ENCODE data around the gene LRCH1. TPM values are rescaled to one million over a fixed set of nuclear protein-coding genes. Genes with fewer than 3 reads are reported as not detected.

Gene LRCH1
- total and polyA plus RNA-seq, 5 donors from 2014 or later, result 2.6 to 23.5 (median 3.4) TPM

DNA sequence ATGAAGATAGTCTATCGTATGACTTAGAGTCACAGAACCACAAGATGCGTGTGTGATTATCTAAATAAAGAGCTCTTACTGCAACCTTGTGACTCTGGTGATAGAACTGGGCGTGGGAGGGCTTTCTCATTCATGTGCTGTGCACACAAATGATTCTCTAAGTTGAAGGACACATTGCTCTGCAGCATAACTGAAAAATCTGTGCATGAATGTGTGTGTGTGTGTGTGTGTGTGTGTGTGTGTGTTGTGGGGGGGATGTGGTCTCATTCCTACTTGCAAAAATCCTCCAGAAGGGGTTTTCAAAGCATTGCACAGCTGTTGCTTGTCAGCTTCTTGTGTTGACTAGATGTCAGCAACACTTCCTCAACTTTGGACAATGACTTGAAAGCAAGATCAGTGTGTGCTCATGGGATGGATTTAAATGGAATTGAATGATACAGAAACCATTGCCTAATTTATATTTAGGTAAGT lies 22.4 kb downstream of the LRCH1 start:
- ATAC-seq (ENCODE audit: low read depth in 2 of 2), result no peak
- no peak overlapping the region for H3K4me3 Mint-ChIP-seq
- DNase-seq, result no peak
- H3K9me3 ChIP-seq (ENCODE audit: control insufficient read depth in 2 of 2, low read length in 2 of 2), result no peaks in the 10 kb centered on the region
- no peak overlapping the region for H3K27ac ChIP-seq (ENCODE audit: insufficient read depth, low read length, poor library complexity, severe bottlenecking)
- H3K36me3 Mint-ChIP-seq, result peaks cover 8% of the 10 kb centered on the region
- H3K27me3 Mint-ChIP-seq, result no peaks in the 10 kb centered on the region
- no peaks in the 10 kb centered on the region for H3K36me3 ChIP-seq (ENCODE audit: control insufficient read depth, insufficient read depth, low read length)
- H3K27me3 ChIP-seq (ENCODE audit: control insufficient read depth, insufficient read depth, low read length), result no peaks in the 10 kb centered on the region
- H3K4me1 Mint-ChIP-seq, result peaks cover 32 to 87% (median 51%) of the 10 kb centered on the region in 4 donors
- no peaks in the 10 kb centered on the region for H3K9me3 Mint-ChIP-seq
- H3K27ac Mint-ChIP-seq, result no peak overlapping the region
- peaks cover 23% of the 10 kb centered on the region for H3K4me1 ChIP-seq (ENCODE audit: control insufficient read depth, insufficient read depth, low read length, poor library complexity, severe bottlenecking)
- no peak overlapping the region for H3K4me3 ChIP-seq (ENCODE audit: low read depth, low read length)

DNA sequence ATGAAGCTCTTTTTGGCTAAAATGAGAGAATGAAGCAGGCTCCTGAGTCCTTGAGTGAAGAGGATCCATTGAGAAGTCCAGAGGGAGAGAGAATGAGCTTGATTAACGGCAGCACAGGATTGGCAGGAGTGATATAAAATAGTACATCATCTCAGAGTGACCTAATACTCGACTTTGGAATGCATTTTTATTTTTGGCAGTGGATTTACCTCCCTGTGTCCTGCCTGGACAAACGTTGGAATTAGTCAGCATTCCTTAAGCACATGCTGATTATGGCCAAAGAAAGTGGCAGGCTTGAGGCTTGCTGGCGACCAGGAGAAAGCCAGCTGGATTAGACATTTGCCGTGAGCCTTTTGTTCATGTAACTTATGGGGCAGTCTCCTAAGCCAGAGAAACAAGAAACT lies 22.9 kb downstream of the LRCH1 start:
- Mint-ChIP-seq H3K9me3 (no peaks in the 10 kb centered on the region), H3K27me3 (no peaks in the 10 kb centered on the region), H3K36me3 (peaks cover 8% of the 10 kb centered on the region), H3K27ac (no peak overlapping the region), H3K4me1 (peaks cover 30 to 86% (median 52%) of the 10 kb centered on the region in 4 donors), H3K4me3 (no peak overlapping the region)
- Histone ChIP-seq H3K4me3 (ENCODE audit: low read depth, low read length) (no peak overlapping the region), H3K9me3 (ENCODE audit: control insufficient read depth in 2 of 2, low read length in 2 of 2) (no peaks in the 10 kb centered on the region), H3K36me3 (ENCODE audit: control insufficient read depth, insufficient read depth, low read length) (no peaks in the 10 kb centered on the region), H3K4me1 (ENCODE audit: control insufficient read depth, insufficient read depth, low read length, poor library complexity, severe bottlenecking) (peaks cover 23% of the 10 kb centered on the region), H3K27ac (ENCODE audit: insufficient read depth, low read length, poor library complexity, severe bottlenecking) (no peak overlapping the region), H3K27me3 (ENCODE audit: control insufficient read depth, insufficient read depth, low read length) (no peaks in the 10 kb centered on the region)
- DNase-seq (no peak), ATAC-seq (ENCODE audit: low read depth in 2 of 2) (no peak)

DNA sequence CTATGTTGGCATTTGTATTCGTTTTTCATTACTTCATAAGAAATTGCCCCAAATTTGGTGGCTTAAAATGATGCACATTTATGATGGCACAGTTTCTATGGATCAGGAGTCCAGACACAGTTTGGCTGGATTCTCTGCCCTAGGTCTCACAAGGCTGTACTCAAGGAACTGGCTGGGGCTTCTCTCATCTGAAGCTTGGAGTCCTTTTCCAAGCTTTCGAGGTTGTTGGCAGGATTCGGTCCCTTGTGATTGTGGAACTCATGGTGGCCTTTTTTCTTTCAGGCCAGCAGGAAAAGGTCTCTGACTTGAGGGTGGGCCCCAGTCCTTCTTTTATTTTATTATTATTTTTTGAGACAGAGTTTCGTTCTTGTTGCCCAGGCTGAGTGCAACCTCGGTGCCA lies 23.8 kb downstream of the LRCH1 start:
- no peaks in the 10 kb centered on the region for H3K9me3 Mint-ChIP-seq
- no peak overlapping the region for H3K4me3 ChIP-seq (ENCODE audit: low read depth, low read length)
- no peak overlapping the region for H3K27ac ChIP-seq (ENCODE audit: insufficient read depth, low read length, poor library complexity, severe bottlenecking)
- ATAC-seq (ENCODE audit: low read depth in 2 of 2), result no peak
- peaks cover 30 to 84% (median 57%) of the 10 kb centered on the region in 4 donors for H3K4me1 Mint-ChIP-seq
- no peak for DNase-seq
- no peaks in the 10 kb centered on the region for H3K27me3 ChIP-seq (ENCODE audit: control insufficient read depth, insufficient read depth, low read length)
- peaks cover 23% of the 10 kb centered on the region for H3K4me1 ChIP-seq (ENCODE audit: control insufficient read depth, insufficient read depth, low read length, poor library complexity, severe bottlenecking)
- H3K27me3 Mint-ChIP-seq, result no peaks in the 10 kb centered on the region
- H3K4me3 Mint-ChIP-seq, result no peak overlapping the region
- no peaks in the 10 kb centered on the region for H3K9me3 ChIP-seq (ENCODE audit: control insufficient read depth in 2 of 2, low read length in 2 of 2)
- peaks cover 12% of the 10 kb centered on the region for H3K36me3 Mint-ChIP-seq
- no peaks in the 10 kb centered on the region for H3K36me3 ChIP-seq (ENCODE audit: control insufficient read depth, insufficient read depth, low read length)
- H3K27ac Mint-ChIP-seq, result no peak overlapping the region

DNA sequence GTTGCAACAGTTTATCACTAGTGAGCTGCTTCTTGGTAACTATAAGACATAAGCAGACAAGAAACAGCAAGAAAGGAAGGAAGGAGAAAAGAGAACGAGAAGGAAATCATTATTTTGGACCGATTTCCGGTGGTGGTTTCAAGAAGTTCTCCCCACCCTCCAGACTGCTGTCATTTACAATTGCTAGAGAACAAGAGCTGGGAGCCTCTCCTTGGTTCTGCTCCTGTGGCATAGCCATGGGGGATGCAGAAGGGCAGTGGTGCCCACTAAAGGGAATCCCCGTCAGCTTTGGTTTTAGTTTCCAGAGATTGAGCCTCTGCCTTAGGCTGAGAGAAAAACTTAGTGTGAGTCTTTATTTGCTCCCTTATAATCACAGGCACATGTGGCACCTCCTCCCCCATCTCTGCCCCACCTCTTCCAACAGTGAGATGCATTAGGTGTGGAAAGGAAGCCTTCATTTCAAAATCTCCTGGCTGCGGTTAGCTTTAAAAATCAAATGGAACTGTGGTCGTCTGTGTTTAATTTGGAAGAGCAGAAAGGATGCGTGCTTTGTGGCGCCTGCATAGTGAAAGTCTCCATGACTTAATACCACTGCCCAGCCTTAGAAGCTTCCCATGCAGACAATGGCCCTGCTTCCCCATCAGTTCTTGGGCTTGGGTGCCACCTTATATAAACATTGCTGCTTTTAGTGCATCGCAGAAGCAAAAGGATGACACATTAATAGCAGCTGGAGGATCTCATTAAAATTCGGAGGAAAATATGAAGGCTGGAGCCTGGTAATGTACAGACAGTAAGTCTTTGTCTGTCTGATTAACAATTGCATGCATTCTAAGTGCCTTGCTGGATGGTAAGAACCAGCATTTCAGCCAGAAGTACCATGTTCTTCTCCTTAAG lies 25.0 kb downstream of the LRCH1 start:
- no peaks in the 10 kb centered on the region for H3K27me3 ChIP-seq (ENCODE audit: control insufficient read depth, insufficient read depth, low read length)
- Mint-ChIP-seq H3K9me3 (no peaks in the 10 kb centered on the region), H3K27me3 (no peaks in the 10 kb centered on the region), H3K36me3 (peaks cover 12% of the 10 kb centered on the region), H3K4me1 (peaks cover 32 to 83% (median 58%) of the 10 kb centered on the region in 4 donors), H3K4me3 (peak overlapping the region in 3 of 4 donors; percentile 20 to 78 (median 66)), H3K27ac (peak overlapping the region in 2 of 3 donors; percentile 68 to 72)
- peaks cover 23% of the 10 kb centered on the region for H3K4me1 ChIP-seq (ENCODE audit: control insufficient read depth, insufficient read depth, low read length, poor library complexity, severe bottlenecking)
- no peaks in the 10 kb centered on the region for H3K9me3 ChIP-seq (ENCODE audit: control insufficient read depth in 2 of 2, low read length in 2 of 2)
- H3K27ac ChIP-seq (ENCODE audit: insufficient read depth, low read length, poor library complexity, severe bottlenecking), result no peak overlapping the region
- H3K36me3 ChIP-seq (ENCODE audit: control insufficient read depth, insufficient read depth, low read length), result no peaks in the 10 kb centered on the region
- peak overlapping the region; percentile 39 for H3K4me3 ChIP-seq (ENCODE audit: low read depth, low read length)
- ATAC-seq (ENCODE audit: low read depth in 2 of 2), result peak in 1 of 2 donors; percentile 40
- DNase-seq, result peak in 1 of 3 donors; percentile 54

DNA sequence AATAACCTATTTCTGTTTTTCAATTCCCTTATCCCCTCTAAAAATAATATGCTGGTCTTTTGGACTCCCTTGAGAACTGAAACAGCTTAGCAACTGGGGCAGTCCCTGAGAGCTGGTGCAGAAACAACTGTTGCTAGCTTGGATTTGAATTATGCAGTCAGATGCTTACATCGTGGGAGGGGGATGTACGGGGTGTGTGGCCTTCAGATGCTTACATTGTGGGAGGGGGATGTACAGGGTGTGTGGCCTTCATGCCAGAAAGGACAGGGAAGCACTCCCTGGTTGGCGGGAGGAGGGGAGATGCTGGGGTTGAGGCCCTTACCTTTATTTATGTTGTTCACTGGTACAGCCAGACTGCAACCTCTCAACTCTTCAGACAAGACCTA lies 25.6 kb downstream of the LRCH1 start:
- H3K9me3 ChIP-seq (ENCODE audit: control insufficient read depth in 2 of 2, low read length in 2 of 2), result no peaks in the 10 kb centered on the region
- no peaks in the 10 kb centered on the region for H3K27me3 Mint-ChIP-seq
- ATAC-seq (ENCODE audit: low read depth in 2 of 2) (peak; percentile 15 to 20), DNase-seq (no peak)
- peak overlapping the region in 2 of 4 donors; percentile 20 to 78 for H3K4me3 Mint-ChIP-seq
- peak overlapping the region in 1 of 3 donors; percentile 72 for H3K27ac Mint-ChIP-seq
- peaks cover 23% of the 10 kb centered on the region for H3K4me1 ChIP-seq (ENCODE audit: control insufficient read depth, insufficient read depth, low read length, poor library complexity, severe bottlenecking)
- H3K4me1 Mint-ChIP-seq, result peaks cover 35 to 81% (median 55%) of the 10 kb centered on the region in 4 donors
- no peaks in the 10 kb centered on the region for H3K27me3 ChIP-seq (ENCODE audit: control insufficient read depth, insufficient read depth, low read length)
- H3K36me3 ChIP-seq (ENCODE audit: control insufficient read depth, insufficient read depth, low read length), result no peaks in the 10 kb centered on the region
- no peak overlapping the region for H3K4me3 ChIP-seq (ENCODE audit: low read depth, low read length)
- peaks cover 8% of the 10 kb centered on the region for H3K36me3 Mint-ChIP-seq
- H3K9me3 Mint-ChIP-seq, result no peaks in the 10 kb centered on the region
- H3K27ac ChIP-seq (ENCODE audit: insufficient read depth, low read length, poor library complexity, severe bottlenecking), result no peak overlapping the region

DNA sequence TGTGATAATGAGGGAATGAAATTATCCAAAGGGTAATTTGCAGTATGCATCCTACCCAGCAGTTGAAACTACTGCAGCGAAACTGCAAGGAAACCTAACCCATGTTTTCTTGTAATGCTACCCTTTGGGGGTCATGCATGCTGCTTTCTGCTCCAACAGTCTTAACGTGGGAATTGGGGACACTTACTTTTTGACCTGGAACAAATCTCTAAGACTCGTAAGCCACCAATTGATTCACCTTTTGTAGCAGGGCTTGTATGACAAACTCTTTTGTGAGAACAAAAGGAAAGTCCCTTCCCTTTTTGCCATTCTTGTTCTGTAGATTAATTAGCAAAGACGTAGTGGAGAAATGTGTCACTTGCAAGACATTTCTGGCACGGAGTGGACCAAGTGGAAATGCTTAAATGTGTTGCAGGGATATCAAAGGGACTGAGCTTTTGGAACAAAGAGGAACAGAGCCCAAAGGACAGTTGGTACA lies 27.4 kb downstream of the LRCH1 start:
- DNase-seq, result no peak
- Histone ChIP-seq H3K27ac (ENCODE audit: insufficient read depth, low read length, poor library complexity, severe bottlenecking) (no peak overlapping the region), H3K4me1 (ENCODE audit: control insufficient read depth, insufficient read depth, low read length, poor library complexity, severe bottlenecking) (peaks cover 23% of the 10 kb centered on the region), H3K27me3 (ENCODE audit: control insufficient read depth, insufficient read depth, low read length) (no peaks in the 10 kb centered on the region), H3K36me3 (ENCODE audit: control insufficient read depth, insufficient read depth, low read length) (no peaks in the 10 kb centered on the region), H3K4me3 (ENCODE audit: low read depth, low read length) (no peak overlapping the region), H3K9me3 (ENCODE audit: control insufficient read depth in 2 of 2, low read length in 2 of 2) (no peaks in the 10 kb centered on the region)
- H3K27me3 Mint-ChIP-seq, result no peaks in the 10 kb centered on the region
- no peaks in the 10 kb centered on the region for H3K9me3 Mint-ChIP-seq
- H3K36me3 Mint-ChIP-seq, result peaks cover 8% of the 10 kb centered on the region
- no peak for ATAC-seq (ENCODE audit: low read depth in 2 of 2)
- H3K4me3 Mint-ChIP-seq, result peak overlapping the region in 1 of 4 donors; percentile 4
- H3K4me1 Mint-ChIP-seq, result peaks cover 35 to 77% (median 54%) of the 10 kb centered on the region in 4 donors
- H3K27ac Mint-ChIP-seq, result peak overlapping the region in 2 of 3 donors; percentile 13 to 56

DNA sequence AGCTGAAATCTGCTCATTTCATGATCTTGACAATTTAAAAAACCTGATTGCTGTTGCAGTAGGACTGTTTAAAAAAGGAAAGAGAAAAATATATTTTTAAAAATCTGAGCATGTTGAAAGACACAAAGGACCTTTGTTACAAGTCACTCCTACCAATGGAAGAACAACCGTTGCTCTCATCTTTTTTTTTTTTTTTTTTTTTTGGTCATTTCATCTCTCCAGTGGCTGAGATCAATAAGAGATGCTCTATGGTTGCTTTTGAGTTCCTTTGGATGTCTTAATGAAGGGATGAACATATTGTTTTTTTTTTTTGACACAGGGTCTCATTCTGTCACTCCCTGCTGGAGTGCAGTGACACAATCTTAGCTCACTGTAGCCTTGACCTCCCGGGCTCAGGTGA lies 29.2 kb downstream of the LRCH1 start:
- Mint-ChIP-seq H3K4me1 (peaks cover 35 to 68% (median 57%) of the 10 kb centered on the region in 4 donors), H3K27me3 (no peaks in the 10 kb centered on the region), H3K9me3 (no peaks in the 10 kb centered on the region), H3K36me3 (peaks cover 4% of the 10 kb centered on the region), H3K4me3 (no peak overlapping the region), H3K27ac (no peak overlapping the region)
- no peak overlapping the region for H3K27ac ChIP-seq (ENCODE audit: insufficient read depth, low read length, poor library complexity, severe bottlenecking)
- no peak overlapping the region for H3K4me3 ChIP-seq (ENCODE audit: low read depth, low read length)
- H3K36me3 ChIP-seq (ENCODE audit: control insufficient read depth, insufficient read depth, low read length), result no peaks in the 10 kb centered on the region
- DNase-seq (no peak), ATAC-seq (ENCODE audit: low read depth in 2 of 2) (no peak)
- H3K9me3 ChIP-seq (ENCODE audit: control insufficient read depth in 2 of 2, low read length in 2 of 2), result no peaks in the 10 kb centered on the region
- H3K27me3 ChIP-seq (ENCODE audit: control insufficient read depth, insufficient read depth, low read length), result no peaks in the 10 kb centered on the region
- H3K4me1 ChIP-seq (ENCODE audit: control insufficient read depth, insufficient read depth, low read length, poor library complexity, severe bottlenecking), result peaks cover 23% of the 10 kb centered on the region

Measured in CD4-positive, CD25-positive, alpha-beta regulatory T cell (primary cell).